HG02885 (cell line): ENCODE measurements around the gene ZCCHC4.
"Not testable (repeated sequence)": the region's sequence is repeated elsewhere in the genome, so short reads cannot be mapped to it uniquely, and the experiment has no call there.

Experiments used
- ATAC-seq: cut with Tn5 transposase; IDR thresholded peaks from one replicate; pipeline ENCODE4 v1.9.1; 2021; ENCODE audit warnings: mild to moderate bottlenecking; ENCODE audit not compliant: unreplicated experiment, poor library complexity

The ZCCHC4 gene

GRCh38 chr4:25320336-25320735, 7.8 kb downstream of the ZCCHC4 start:
- ATAC-seq = no peak

GRCh38 chr4:25320773-25321172, 8.2 kb downstream of the ZCCHC4 start:
- ATAC-seq = no peak

GRCh38 chr4:25321703-25322102, 9.1 kb downstream of the ZCCHC4 start:
- no peak for ATAC-seq

- ATAC-seq = not testable (repeated sequence)
Observed at GRCh38 chr4:25328463-25328862, 15.9 kb downstream of the ZCCHC4 start.

GRCh38 chr4:25330335-25330734, 17.8 kb downstream of the ZCCHC4 start:
- peak; percentile 5 for ATAC-seq

GRCh38 chr4:25330905-25331808, 18.6 kb downstream of the ZCCHC4 start:
- peak; percentile 90 for ATAC-seq

- no peak for ATAC-seq
Observed at GRCh38 chr4:25343671-25344070, 31.1 kb downstream of the ZCCHC4 start.

- no peak for ATAC-seq
Observed at GRCh38 chr4:25345744-25346143, 33.2 kb downstream of the ZCCHC4 start.

GRCh38 chr4:25346913-25347312, 34.3 kb downstream of the ZCCHC4 start:
- ATAC-seq = peak; percentile 60

GRCh38 chr4:25347473-25347872, 34.9 kb downstream of the ZCCHC4 start:
- ATAC-seq = no peak

- no peak for ATAC-seq
Observed at GRCh38 chr4:25347971-25348370, 35.4 kb downstream of the ZCCHC4 start.

- ATAC-seq = no peak
Observed at GRCh38 chr4:25350561-25350960, 38.0 kb downstream of the ZCCHC4 start.

- no peak for ATAC-seq
Observed at GRCh38 chr4:25351777-25352416, 39.3 kb downstream of the ZCCHC4 start.

- ATAC-seq = no peak
Observed at GRCh38 chr4:25356068-25356467, 43.5 kb downstream of the ZCCHC4 start.

- ATAC-seq = no peak
Observed at GRCh38 chr4:25358515-25359275, 46.1 kb downstream of the ZCCHC4 start.

GRCh38 chr4:25361253-25361652, 48.7 kb downstream of the ZCCHC4 start:
- ATAC-seq = no peak

- no peak for ATAC-seq
Observed at GRCh38 chr4:25367004-25367621, 54.5 kb downstream of the ZCCHC4 start.

GRCh38 chr4:25367877-25368276, 55.3 kb downstream of the ZCCHC4 start:
- no peak for ATAC-seq

- no peak for ATAC-seq
Observed at GRCh38 chr4:25368315-25368714, 55.7 kb downstream of the ZCCHC4 start.

- no peak for ATAC-seq
Observed at GRCh38 chr4:25370242-25370641, 57.7 kb downstream of the ZCCHC4 start.
